HCT116 (cell line): Measurements from ENCODE around the gene HOXC6. TPM values are rescaled to one million over a fixed set of nuclear protein-coding genes. Genes with fewer than 3 reads are reported as not detected.

Source experiments
- ATAC-seq: fragments of 200-7000 bp; cut with Tn5 transposase; 2 replicates; pipeline ENCODE4 v1.9.1; 2020; ENCODE audit warnings: mild to moderate bottlenecking, moderate library complexity
- BruUV-seq: library from RNA; stranded (reverse); fragments of 400-500 nt; replicated peaks from 2 replicates; lab custom pipeline; 2021; lab: Mats Ljungman, UMichigan
- CTCF ChIA-PET: fragments of 300-600 bp; sonication (Branson Sonifier 250); formaldehyde crosslinking; loops from one replicate; lab custom pipeline; 2021; ENCODE audit warnings: antibody characterized with exemption; lab: Charles Lee
- POLR2A ChIA-PET: fragments of 300-600, 350-600 bp; sonication (Branson Sonifier 250); formaldehyde crosslinking; loops from one replicate; lab custom pipeline; 2021; ENCODE audit warnings: antibody characterized with exemption; lab: Charles Lee
- RAD21 ChIA-PET, 2 experiments: fragments of 300-600 bp; sonication (Branson Sonifier 250); formaldehyde crosslinking; loops; one replicate each; lab custom pipeline; 2023; ENCODE audit warnings: low total read pairs in 2 of 2; ENCODE audit not compliant: uncharacterized antibody in 2 of 2, unreplicated experiment in 2 of 2, low non-redundant PET in 1 of 2; lab: Charles Lee
- DNase-seq: peaks from one replicate; pipeline ENCODE4 v3.0.0-alpha.2; 2010; ENCODE audit warnings: low read depth, low spot score
- H2AFZ ChIP-seq: fragments of 200-600 bp; shearing (Covaris generic), sonication (generic); 2 replicates; pipeline ENCODE4 v1.6.1; 2017; ENCODE audit warnings: low read depth, mixed run types, mixed read lengths, antibody characterized with exemption, low read length; ENCODE audit not compliant: poor library complexity, severe bottlenecking
- H3K27ac ChIP-seq: 2 replicates; pipeline ENCODE4 v1.5.1; 2012; ENCODE audit warnings: low read depth, low read length
- H3K27me3 ChIP-seq: fragments of 200-600 bp; sonication (generic); 2 replicates; pipeline ENCODE4 v1.6.1; 2016; ENCODE audit warnings: mixed run types, low read length, mixed read lengths; ENCODE audit not compliant: insufficient read depth
- H3K36me3 ChIP-seq, 2 experiments: fragments of 200-500 bp in 1 of 2; fragments of 200-600 bp in 1 of 2; sonication (Bioruptor generic) in 1 of 2; sonication (generic) in 1 of 2; 2 replicates each; pipeline versions ENCODE4 v1.5.1 to v1.6.1; 2014 to 2016; ENCODE audit warnings: low read length in 2 of 2, inconsistent platforms in 1 of 2, mixed read lengths in 1 of 2, mixed run types in 1 of 2; ENCODE audit not compliant: insufficient read depth in 2 of 2, control insufficient read depth in 1 of 2
- H3K4me1 ChIP-seq, 2 experiments: fragments of 200-600 bp in 1 of 2; sonication (generic) in 1 of 2; 2 replicates each; pipeline versions ENCODE4 v1.5.1 to v1.6.1; 2012 to 2017; ENCODE audit warnings: low read length in 2 of 2, inconsistent platforms in 1 of 2, mild to moderate bottlenecking in 1 of 2, mixed read lengths in 1 of 2, mixed run types in 1 of 2, moderate library complexity in 1 of 2; ENCODE audit not compliant: insufficient read depth in 2 of 2, control insufficient read depth in 1 of 2
- H3K4me2 ChIP-seq: fragments of 200-600 bp; sonication (generic); 2 replicates; pipeline ENCODE4 v1.6.1; 2017; ENCODE audit warnings: mixed run types, low read length, mixed read lengths
- H3K4me3 ChIP-seq, 2 experiments: fragments of 200-600 bp in 1 of 2; sonication (generic) in 1 of 2; replicated peaks in 1 of 2; 2 replicates each; pipeline ENCODE4 v1.5.1; 2011 to 2016; ENCODE audit warnings: low read length in 2 of 2, control low read depth in 1 of 2, low read depth in 1 of 2, mild to moderate bottlenecking in 1 of 2, mixed read lengths in 1 of 2, mixed run types in 1 of 2
- H3K79me2 ChIP-seq: fragments of 200-600 bp; sonication (generic); 2 replicates; pipeline ENCODE4 v1.6.1; 2017; ENCODE audit warnings: mild to moderate bottlenecking, mixed run types, low read length, moderate library complexity, mixed read lengths; ENCODE audit not compliant: insufficient read depth
- H3K9ac ChIP-seq: fragments of 200-600 bp; sonication (generic); 2 replicates; pipeline ENCODE4 v1.6.1; 2016; ENCODE audit warnings: low read length, mixed read lengths
- H3K9me2 ChIP-seq: fragments of 200-600 bp; sonication (generic), shearing (Covaris generic); 2 replicates; pipeline ENCODE4 v1.6.1; 2017; ENCODE audit warnings: mixed run types, mild to moderate bottlenecking, moderate library complexity; ENCODE audit not compliant: insufficient read depth
- H3K9me3 ChIP-seq, 2 experiments: fragments of 200-500 bp in 1 of 2; fragments of 200-600 bp in 1 of 2; sonication (Bioruptor generic) in 1 of 2; sonication (generic) in 1 of 2; 2 replicates each; pipeline ENCODE4 v1.6.1; 2014 to 2017; ENCODE audit warnings: low read length in 2 of 2, mixed read lengths in 2 of 2, inconsistent platforms in 1 of 2, low read depth in 1 of 2, mild to moderate bottlenecking in 1 of 2, mixed run types in 1 of 2, moderate library complexity in 1 of 2; ENCODE audit not compliant: control insufficient read depth in 1 of 2, insufficient read depth in 1 of 2
- H4K20me1 ChIP-seq: fragments of 200-600 bp; sonication (generic), shearing (Covaris generic); 2 replicates; pipeline ENCODE4 v1.6.1; 2017; ENCODE audit warnings: mixed run types, mild to moderate bottlenecking, moderate library complexity; ENCODE audit not compliant: insufficient read depth
- ATF3 ChIP-seq: IDR thresholded peaks from 2 replicates; pipeline ENCODE4 v1.6.1; 2012
- EZH2 ChIP-seq: fragments of 200-600 bp; sonication (generic); IDR thresholded peaks from 2 replicates; pipeline ENCODE4 v1.6.1; 2017; ENCODE audit warnings: antibody characterized with exemption, mixed run types
- FOSL1 ChIP-seq: IDR thresholded peaks from 2 replicates; pipeline ENCODE4 v1.6.1; 2012; ENCODE audit warnings: low read depth
- POLR2A ChIP-seq: IDR thresholded peaks from 2 replicates; pipeline ENCODE4 v1.7.0; 2011; ENCODE audit warnings: borderline replicate concordance; ENCODE audit not compliant: insufficient read depth, insufficient read length; ENCODE audit errors: extremely low read depth
- POLR2AphosphoS5 ChIP-seq: IDR thresholded peaks from 2 replicates; pipeline ENCODE4 v1.6.1; 2011; ENCODE audit warnings: mild to moderate bottlenecking, low read depth, low read length, moderate library complexity
- REST ChIP-seq: IDR thresholded peaks from 2 replicates; pipeline ENCODE4 v1.6.1; 2012; ENCODE audit warnings: low read depth
- SIN3A ChIP-seq: IDR thresholded peaks from 2 replicates; pipeline ENCODE4 v1.6.1; 2012; ENCODE audit warnings: low read depth
- YY1 ChIP-seq: IDR thresholded peaks from 2 replicates; pipeline ENCODE4 v1.6.1; 2011; ENCODE audit warnings: low read length, low read depth, moderate library complexity, mild to moderate bottlenecking; ENCODE audit not compliant: insufficient replicate concordance; ENCODE audit errors: extremely low read depth
- ZFX ChIP-seq: fragments of 450-650 bp; IDR thresholded peaks from 2 replicates; pipeline ENCODE4 v1.6.1; 2017
- ZNF274 ChIP-seq: fragments of 200-500 bp; sonication (Bioruptor generic); IDR thresholded peaks from 2 replicates; pipeline ENCODE4 v1.6.1; 2014; ENCODE audit warnings: mild to moderate bottlenecking, low read depth, low read length, inconsistent platforms
- intact Hi-C: fragments of 100-400 bp; cut with micrococcal nuclease; formaldehyde crosslinking; loops from 2 replicates; pipeline ENCODE4 v1.10.0; 2022
- total RNA-seq: library from RNA; stranded (reverse); gene quantifications from one replicate; pipeline ENCODE4 v1.2.1, GENCODE V29; 2021; ENCODE audit not compliant: unreplicated experiment
- TF ChIP-seq, protein P1 (sequence below): IDR thresholded peaks from 2 replicates; pipeline ENCODE4 v1.6.1; 2011; ENCODE audit warnings: mild to moderate bottlenecking, low read length, moderate library complexity; ENCODE audit not compliant: insufficient replicate concordance; ENCODE audit errors: extremely low read depth

Gene HOXC6
- total RNA-seq, 1 experiment from 2014 or later = 3.1 TPM

DNA sequence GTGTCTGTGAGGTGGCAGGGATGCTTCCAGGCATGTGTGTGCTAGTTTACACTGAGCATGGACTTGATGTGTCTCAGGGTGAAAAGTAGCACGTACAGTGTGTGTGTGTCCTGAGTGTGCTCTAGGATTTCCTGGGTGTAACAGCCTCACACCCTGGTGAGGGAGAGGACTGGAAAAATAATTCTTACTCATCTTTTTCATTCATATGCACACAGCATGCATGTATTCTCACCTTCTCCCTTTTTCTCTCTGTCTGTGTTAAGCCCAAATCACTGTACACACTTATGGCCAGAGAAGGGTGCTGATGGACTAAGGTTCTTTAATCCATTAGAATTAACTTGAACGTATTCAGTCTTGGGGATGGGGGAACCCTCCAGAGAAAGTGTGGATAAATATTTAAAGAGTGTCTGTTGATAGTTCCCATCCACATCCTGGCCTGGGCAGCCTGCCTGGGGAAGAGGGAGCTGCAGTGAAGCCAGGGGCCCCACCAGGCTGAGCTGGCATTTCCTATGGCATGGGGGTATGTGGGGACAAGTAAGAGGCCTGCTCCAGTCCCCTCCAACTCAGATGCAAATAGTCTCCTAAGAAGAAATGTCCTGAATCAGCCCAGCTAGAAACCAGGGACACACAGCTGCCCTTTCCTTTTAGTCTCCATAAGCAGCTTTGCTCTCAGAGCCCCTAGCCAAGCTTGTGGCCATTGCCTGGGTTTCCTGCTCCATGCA, 20.5 kb upstream of the HOXC6 start:
- RAD21 ChIA-PET = interaction anchor here (0.6 to 1.2 kb wide), 3 partner anchors 10 to 194 kb away, joined by 3 to 9 read pairs (median 5); no protein-coding TSS in a partner anchor
- ATAC-seq = no peak

GRCh38 chr12:54008260-54008552, 20.0 kb upstream of the HOXC6 start:
- H3K4me1 ChIP-seq = peaks cover 0 to 8% of the 10 kb centered on the region in 2 experiments; a peak in 2 of 4 replicates
- no TSS peak for BruUV-seq
- H3K36me3 ChIP-seq = no peaks in the 10 kb centered on the region
- no peak overlapping the region for H3K9ac ChIP-seq
- DNase-seq (no peak), ATAC-seq (no peak)
- H3K27ac ChIP-seq = no peak overlapping the region
- H4K20me1 ChIP-seq = no peaks in the 10 kb centered on the region
- H3K79me2 ChIP-seq = 0 out of 2 replicates have a peak, but pooled peaks cover 3% of the 10 kb centered on the region
- no peak overlapping the region for H3K4me3 ChIP-seq
- intact Hi-C loops = no loop called here
- no peak overlapping the region for H2AFZ ChIP-seq
- H3K9me2 ChIP-seq = no peaks in the 10 kb centered on the region
- no peaks in the 10 kb centered on the region for H3K27me3 ChIP-seq
- RAD21 ChIA-PET = interaction anchor here in 1 of 2 experiments (1.0 to 1.2 kb wide), 2 partner anchors 10 to 193 kb away, joined by 3 to 9 read pairs; no protein-coding TSS in a partner anchor
- CTCF ChIA-PET = interaction anchor here (0.8 to 3.5 kb wide), 6 partner anchors 9 to 200 kb away, joined by 4 to 68 read pairs (median 6); partner anchors contain the start of gene HOXC5
- no peak overlapping the region for H3K4me2 ChIP-seq
- H3K9me3 ChIP-seq = no peaks in the 10 kb centered on the region
- POLR2A ChIA-PET = interaction anchor here (1.9 kb wide), 1 partner anchor 10 kb away, joined by 4 read pairs; no protein-coding TSS in a partner anchor
- TF ChIP-seq EZH2 (no peak), POLR2A (no peak), FOSL1 (no peak), YY1 (no peak), POLR2AphosphoS5 (no peak), ZFX (no peak), ZNF274 (no peak), SIN3A (no peak), REST (no peak)
- TF ChIP-seq, protein P1, sequence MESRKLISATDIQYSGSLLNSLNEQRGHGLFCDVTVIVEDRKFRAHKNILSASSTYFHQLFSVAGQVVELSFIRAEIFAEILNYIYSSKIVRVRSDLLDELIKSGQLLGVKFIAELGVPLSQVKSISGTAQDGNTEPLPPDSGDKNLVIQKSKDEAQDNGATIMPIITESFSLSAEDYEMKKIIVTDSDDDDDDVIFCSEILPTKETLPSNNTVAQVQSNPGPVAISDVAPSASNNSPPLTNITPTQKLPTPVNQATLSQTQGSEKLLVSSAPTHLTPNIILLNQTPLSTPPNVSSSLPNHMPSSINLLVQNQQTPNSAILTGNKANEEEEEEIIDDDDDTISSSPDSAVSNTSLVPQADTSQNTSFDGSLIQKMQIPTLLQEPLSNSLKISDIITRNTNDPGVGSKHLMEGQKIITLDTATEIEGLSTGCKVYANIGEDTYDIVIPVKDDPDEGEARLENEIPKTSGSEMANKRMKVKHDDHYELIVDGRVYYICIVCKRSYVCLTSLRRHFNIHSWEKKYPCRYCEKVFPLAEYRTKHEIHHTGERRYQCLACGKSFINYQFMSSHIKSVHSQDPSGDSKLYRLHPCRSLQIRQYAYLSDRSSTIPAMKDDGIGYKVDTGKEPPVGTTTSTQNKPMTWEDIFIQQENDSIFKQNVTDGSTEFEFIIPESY = no peak

More for the DNA sequence above, 20.5 kb upstream of the HOXC6 start:
- ChIA-PET POLR2A (interaction anchor here (1.9 kb wide), 1 partner anchor 10 kb away, joined by 4 read pairs; no protein-coding TSS in a partner anchor), CTCF (interaction anchor here (0.8 to 3.5 kb wide), 7 partner anchors 8 to 200 kb away, joined by 4 to 68 read pairs (median 7); partner anchors contain the start of gene HOXC5)
- Histone ChIP-seq H3K4me2 (no peak overlapping the region), H3K27ac (no peak overlapping the region), H3K27me3 (no peaks in the 10 kb centered on the region), H3K79me2 (0 out of 2 replicates have a peak, but pooled peaks cover 3% of the 10 kb centered on the region), H4K20me1 (no peaks in the 10 kb centered on the region), H3K4me1 (peaks cover 0 to 6% of the 10 kb centered on the region in 2 experiments; a peak in 2 of 4 replicates), H3K36me3 (peaks cover 0 to 2% of the 10 kb centered on the region in 2 experiments; a peak in 1 of 4 replicates), H3K9me2 (no peaks in the 10 kb centered on the region), H3K9me3 (no peaks in the 10 kb centered on the region), H3K4me3 (no peak overlapping the region), H2AFZ (no peak overlapping the region), H3K9ac (no peak overlapping the region)
- no peak for DNase-seq
- intact Hi-C loops = no loop called here
- TF ChIP-seq SIN3A = no peak
- no peak for TF ChIP-seq ATF3
- TF ChIP-seq ZFX = no peak
- BruUV-seq = no TSS peak
